GM13977 (cell line): ENCODE measurements around the gene JMJD1C.

ENCODE experiments used
- DNase-seq: peaks from one replicate; pipeline ENCODE4 v3.0.0; 2012; ENCODE audit warnings: low spot score
- CTCF ChIP-seq: IDR thresholded peaks from 2 replicates; pipeline ENCODE4 v1.5.1; 2012; ENCODE audit warnings: mild to moderate bottlenecking, control low read depth; ENCODE audit not compliant: insufficient read depth; ENCODE audit errors: extremely low read depth, missing control alignments
- in situ Hi-C: fragments of 300-500 bp; cut with MboI; formaldehyde crosslinking; loops from one replicate; pipeline ENCODE4 v1.12.0; 2022; ENCODE audit warnings: low sequenced_read_pairs, low pct_unique_long_range_greater_than_20kb, mixed read lengths, inconsistent platforms; ENCODE audit not compliant: unreplicated experiment

The JMJD1C gene

GRCh38 chr10:63268798-63269503 is 196.8 kb downstream of the JMJD1C start:
- no peak for TF ChIP-seq CTCF
- in situ Hi-C loops: no loop called here
- DNase-seq: peak; percentile 72

GRCh38 chr10:63268149-63268797 is 197.5 kb downstream of the JMJD1C start:
- no peak for TF ChIP-seq CTCF
- no peak for DNase-seq
- in situ Hi-C loops: no loop called here

- in situ Hi-C loops: no loop called here
- DNase-seq: no peak
- TF ChIP-seq CTCF: no peak
These were observed 198.2 kb downstream of the JMJD1C start for GRCh38 chr10:63267414-63268148.

GRCh38 chr10:63266391-63267316 is 199.1 kb downstream of the JMJD1C start:
- DNase-seq: no peak
- TF ChIP-seq CTCF: no peak
- in situ Hi-C loops: no loop called here

- no peak for DNase-seq
- no peak for TF ChIP-seq CTCF
- in situ Hi-C loops: no loop called here
These were observed 200.0 kb downstream of the JMJD1C start for GRCh38 chr10:63265683-63266235.

GRCh38 chr10:63265222-63265617 is 200.6 kb downstream of the JMJD1C start:
- DNase-seq: no peak
- in situ Hi-C loops: no loop called here
- no peak for TF ChIP-seq CTCF
